LHCN-M2 (cell line): ENCODE data around the gene SGTA. TPM values are rescaled to one million over a fixed set of nuclear protein-coding genes. Genes with fewer than 3 reads are reported as not detected.

Experiments
- DNase-seq: peaks from one replicate; pipeline ENCODE4 v3.0.0-alpha.2; 2012; ENCODE audit warnings: low read depth
- total RNA-seq: library from RNA; depleted of rRNA; stranded (reverse); fragments of >200 nt; gene quantifications from 2 replicates; pipeline ENCODE4 v1.2.3, GENCODE V29; 2014

SGTA gene
- total RNA-seq, 1 experiment from 2014 or later = 92.7 TPM

DNA sequence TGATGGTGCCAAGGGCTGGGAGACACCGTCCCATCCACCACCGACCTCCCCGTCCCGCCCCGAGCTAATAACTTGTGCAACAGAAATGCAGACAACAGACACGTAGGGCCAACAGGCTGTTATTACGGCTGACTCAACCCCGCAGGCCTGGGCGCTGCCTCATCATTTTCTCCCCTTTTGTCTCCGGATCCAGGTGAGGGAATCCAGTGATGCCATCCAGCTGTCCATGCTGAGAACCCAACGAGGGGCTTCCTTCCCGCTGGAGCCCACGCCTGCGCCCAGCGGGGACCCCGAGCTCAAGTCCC, 55.5 kb downstream of the SGTA start:
- DNase-seq = no peak

DNA sequence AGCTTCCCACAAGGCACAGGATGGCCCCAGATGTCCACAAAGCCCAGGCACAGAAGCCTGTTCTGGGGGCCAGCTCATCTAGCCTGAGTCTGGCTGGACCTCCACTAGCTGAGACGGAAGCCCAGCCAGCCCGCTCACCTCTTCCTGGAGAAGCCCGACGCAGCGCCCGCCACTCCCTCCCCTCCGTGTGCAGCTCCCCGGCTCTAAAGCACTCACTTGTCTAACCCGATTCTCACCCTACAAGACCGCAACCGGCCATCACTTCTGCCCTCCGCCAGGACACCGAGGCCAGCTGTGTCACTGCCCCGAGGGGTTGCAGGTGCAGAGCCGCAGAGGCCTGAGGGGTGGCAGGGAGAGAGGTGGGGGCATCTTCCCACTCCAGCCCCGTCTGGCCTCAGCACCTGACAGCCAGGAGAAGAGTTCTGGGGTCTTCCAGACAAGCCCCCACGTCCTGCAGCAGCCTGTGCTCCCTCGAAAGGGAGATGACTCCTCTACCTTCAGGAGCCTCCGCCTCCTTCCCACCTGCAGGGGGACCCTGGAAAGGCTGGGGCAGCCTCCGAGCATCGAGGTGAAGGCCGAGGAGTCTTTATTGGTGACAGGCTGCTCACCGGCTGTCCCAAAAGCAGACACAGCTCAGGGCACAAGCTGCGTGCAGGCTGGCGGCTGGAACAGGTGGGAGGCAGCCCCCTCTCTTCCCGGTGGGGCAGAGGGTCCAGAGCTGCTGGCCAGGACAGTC, 56.0 kb downstream of the SGTA start:
- DNase-seq = no peak

DNA sequence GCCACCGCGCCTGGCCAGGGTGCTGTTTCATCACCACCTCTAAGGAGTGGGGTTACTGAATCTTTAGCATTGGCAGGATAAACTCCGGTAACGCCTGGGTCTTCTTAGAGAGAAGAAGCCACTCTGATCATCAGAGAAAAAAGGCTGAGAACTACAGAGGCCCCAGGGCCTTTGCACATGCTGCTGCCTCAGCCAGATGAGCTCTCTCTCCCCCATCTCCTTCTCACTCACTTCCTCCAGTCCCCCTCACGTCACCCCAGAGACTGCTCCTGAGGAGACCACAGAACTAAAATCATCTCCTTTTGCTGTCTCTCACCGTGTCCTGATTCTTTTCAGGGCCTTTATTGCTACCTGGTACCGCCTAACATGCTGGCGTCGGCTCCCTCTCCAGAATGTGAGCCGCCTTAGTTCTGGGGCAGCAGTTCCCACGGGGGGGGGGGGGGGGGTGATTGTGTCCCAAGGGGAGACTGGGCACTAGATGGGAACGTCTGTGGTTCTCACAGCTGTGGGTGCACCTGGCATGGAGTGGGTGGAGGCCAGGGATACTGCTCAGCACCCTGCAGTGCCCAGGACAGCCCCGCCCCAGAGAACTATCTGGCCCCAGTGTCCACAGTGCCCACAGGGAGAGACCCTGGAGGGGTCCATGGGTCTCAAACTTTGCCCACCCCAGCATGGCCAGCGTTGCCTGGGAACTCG, 56.8 kb downstream of the SGTA start:
- peak; percentile 48 for DNase-seq

DNA sequence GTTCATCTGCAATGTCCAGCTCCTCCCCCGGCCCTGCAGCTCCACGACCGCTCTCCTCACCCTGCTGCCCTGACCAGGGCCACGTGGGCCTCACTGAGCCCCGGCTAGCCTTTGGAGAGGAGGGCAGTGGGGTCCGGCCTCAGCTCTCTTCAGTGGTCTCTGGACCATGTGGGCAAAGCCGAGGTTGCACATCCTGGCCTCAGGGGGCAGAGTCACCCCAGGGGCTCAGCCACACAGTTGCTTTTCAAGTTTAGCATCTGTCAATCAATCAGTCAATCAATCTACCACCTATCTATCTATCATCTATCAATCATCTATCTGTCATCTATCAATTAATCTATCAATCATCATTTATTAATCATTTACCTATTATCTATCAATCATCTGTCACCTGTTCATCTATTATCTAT, 58.9 kb downstream of the SGTA start:
- no peak for DNase-seq

DNA sequence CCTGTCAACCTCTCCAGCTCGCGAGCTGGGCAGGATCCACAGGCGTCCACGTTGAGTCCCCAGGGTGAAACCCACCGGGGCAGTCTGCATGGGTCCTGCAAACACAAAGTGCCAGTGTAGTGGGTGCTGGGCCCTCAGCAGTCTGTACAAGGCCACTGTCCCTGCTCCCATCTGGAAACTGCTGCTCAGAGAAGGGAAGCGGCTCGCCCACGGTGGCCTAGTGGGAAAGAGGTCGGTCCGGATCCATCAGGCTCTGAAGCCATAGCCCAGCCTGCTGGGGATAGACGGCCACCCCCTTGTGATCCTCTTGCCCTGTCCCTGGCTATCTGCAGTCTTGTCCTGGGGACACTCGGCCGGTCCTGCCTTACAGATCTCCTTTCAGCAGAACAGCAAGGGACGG, 59.3 kb downstream of the SGTA start:
- no peak for DNase-seq

DNA sequence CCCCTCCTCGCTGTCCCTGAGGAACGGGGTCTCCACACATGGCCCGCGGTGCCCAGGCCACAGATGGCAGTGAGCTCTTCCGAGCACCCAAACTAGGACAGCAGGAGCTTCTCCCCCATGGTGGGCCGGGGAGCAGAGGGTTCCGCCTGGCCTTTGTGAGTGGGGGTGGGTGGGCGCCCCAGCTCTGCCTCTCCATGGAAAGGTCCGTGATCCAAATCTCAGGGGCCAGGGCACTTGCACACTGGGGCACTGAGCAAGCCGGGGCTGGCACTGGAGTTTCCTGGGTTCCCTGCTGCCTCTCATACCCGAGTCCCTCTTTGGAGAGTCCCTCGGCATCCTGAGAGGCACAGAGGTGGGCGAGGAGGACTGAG, 59.7 kb downstream of the SGTA start:
- DNase-seq = no peak

DNA sequence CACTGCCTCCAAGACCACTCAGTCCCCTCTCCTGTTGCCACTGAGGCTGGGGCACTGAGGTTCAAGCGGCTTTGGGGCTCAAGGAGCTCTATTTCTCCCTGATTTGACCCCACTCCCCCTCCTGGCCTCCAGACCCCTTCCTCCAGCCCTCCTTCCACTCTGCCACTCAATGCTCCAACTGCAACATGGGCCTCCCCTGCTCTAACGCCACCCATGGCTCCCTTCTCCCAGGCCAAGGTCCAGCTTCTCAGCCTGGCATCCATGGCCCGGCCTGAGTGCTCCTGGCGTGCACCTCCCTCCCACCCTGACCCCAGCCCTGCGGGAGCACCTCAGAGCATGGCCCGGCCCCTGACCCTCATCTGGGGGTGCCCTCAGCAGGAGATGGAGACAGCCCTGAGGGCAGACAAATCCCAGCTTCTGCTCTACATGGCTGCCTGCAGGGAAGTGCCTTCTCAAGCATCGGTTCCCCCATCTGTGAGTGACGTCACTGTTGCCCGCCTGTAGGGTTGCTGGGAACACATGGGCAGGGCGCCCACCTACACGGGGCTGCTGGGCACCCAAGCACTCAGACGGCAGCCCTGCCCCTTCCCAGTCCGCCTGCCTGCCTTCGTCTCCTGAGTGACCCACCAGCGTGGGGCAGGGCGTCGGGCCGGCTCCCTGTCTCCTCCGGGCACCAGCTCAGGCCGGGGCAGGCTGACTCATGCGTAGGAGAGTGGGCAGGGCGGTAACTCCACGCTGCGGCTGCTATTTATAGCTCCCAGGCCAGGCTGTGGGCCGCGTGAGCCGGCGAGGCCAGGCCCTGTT, 60.3 kb downstream of the SGTA start:
- peak; percentile 80 for DNase-seq

DNA sequence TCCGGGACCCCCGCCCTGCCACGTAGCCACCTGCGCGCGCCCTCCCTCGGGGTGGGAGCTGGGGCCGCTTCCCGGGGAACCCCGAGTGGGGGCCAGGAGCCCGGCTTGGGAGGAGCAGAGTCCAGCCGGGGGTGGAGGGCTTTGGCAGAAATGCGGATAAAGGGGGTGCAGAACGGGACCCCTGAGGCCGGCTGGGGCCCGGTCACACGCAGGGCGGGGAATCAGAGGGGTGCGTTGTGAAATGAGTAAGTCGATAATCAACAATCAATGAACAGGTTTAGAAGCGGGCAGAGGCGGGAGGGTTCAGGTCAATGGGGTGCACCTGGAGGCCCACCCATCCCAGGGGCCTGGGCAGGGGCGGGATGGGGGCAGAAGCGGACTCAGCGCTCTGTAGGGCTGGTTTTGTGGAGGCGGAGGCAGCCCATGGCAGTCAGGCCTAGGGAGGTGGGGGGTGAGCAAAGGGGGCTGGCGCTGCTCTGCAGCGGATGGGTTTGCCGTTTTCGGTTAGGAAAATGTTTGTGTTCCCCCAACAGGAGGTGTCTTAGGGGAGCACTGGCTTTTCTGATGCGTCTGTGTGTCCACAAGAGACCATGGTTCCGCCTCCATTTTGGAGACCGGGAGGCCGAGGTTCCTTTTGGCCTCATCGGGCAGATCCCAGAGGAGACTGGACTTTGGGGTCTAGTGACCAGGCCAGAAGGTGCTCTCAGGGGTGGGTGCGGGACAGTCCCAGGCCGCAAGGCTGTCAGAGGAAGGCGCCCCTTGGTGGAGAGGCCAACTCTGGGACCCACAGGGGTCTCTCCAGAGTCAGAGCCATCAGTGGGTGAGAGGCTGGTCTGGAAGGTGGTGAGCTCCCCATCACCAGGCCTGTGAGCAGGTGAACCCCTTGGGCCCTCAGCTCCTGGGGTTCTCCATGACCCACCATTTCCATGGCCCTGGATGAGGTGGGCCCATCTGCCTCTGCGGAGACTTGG, 61.2 kb downstream of the SGTA start:
- DNase-seq = no peak

DNA sequence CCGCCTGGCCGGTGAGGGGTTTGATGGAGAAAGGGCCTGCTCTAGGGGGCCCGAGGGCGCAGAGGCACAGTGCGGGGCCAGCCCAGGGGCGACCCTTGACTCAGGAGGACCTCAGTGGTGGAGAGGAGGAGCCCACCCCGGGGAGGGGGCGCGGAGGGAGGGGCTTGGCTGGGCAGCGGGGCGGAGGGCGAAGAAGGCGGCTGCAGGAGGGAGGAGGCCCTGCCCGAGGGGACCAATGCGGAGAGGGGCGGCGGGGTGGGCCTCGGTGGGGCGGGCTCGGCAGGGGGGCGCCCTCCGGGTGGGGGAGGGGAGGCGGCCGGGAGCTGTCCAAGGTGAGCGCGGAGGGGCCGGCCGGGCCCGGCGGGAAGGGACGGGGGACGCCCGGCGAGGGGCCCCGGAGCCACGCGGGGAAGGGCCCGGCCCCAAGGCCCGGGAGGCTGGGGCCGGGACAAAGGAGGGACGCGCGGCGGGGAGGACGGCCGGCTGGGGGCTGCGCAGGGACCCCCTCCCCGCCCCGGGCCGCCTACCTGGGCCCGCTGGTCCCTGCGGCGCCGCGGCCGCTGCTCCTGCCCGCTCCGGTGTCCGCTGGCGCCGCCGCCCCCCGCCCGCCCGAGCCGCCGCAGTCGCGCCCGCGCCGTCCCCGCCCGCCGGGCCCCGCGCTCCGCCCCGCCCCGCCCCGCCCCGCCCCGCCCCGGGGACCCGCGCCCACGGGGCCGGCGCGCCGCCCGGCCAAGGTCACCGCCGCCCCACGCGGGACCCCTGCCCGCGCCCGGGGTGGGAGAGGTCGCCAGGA, 62.1 kb downstream of the SGTA start, which contains the start of gene DIRAS1:
TSS of gene DIRAS1 (minus strand) at position 596 of the 793 bp plus-strand sequence. CDS start 3,566 bp downstream, outside the sequence.
- no peak for DNase-seq

DNA sequence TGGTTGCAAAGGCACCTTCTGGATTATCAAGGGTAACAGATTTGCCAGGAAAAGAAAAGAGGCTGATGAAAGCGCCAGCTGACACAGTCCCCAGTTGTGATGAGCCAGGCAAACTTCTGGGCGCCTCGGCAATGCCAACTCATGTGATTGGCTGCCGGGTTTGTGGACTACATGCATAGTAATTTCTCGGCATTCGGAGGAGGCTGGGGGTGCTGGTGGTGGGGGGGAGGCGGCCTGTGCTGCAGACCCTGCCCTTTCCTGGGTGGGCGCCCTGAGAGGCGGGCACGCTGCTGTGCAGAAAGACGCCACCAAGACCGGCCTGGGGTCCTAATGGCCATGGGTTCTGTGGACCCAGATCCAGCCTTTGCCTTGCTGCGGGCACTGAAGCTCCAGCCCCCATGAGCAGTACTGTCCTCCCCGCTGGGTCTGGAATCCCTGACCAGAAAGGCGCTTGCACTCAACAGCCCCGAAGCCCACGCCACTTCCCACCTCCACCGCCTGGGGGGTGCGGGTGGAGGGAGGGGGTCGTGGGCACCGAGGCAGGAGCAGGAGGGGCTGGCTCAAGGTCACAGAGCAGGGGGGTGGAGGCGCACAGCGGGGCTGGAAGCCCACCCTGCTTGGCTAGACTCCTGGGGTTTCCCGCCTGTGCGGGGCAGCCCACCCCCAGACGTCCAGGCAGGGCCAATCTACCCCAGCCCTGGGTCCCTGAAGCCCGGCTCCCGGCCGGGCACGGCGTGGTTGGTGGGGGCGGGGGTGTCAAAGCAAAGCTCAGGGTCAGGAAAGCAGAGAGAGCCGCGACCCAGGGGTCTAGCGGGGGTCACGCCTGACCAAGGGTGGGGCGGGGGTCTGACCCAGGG, 62.9 kb downstream of the SGTA start:
- DNase-seq = peak; percentile 38

DNA sequence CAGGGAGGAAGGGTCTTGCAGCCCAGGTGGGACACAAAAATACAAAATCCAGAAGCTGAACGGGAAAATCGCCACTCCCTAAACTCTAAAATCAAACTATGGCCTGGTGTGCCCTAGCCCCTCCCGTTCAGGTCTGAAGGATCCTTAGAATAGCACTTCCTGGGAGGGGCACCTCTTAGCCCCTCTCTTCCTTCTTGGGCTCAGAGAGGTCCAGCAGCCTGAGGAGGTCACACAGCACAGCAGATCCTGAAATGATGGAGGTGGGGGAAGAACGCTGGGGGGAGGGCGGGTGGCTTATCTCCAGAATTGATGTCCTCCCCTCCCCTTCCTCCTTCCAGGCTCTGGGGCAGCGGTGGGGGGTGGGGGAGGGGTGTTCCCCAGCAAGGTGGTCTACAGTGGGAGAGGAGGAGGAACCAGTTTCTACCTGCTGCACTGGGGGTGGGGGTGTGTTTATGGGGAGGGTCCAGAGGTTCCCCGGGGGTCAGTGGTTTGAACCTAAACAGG, 63.8 kb downstream of the SGTA start:
- no peak for DNase-seq

DNA sequence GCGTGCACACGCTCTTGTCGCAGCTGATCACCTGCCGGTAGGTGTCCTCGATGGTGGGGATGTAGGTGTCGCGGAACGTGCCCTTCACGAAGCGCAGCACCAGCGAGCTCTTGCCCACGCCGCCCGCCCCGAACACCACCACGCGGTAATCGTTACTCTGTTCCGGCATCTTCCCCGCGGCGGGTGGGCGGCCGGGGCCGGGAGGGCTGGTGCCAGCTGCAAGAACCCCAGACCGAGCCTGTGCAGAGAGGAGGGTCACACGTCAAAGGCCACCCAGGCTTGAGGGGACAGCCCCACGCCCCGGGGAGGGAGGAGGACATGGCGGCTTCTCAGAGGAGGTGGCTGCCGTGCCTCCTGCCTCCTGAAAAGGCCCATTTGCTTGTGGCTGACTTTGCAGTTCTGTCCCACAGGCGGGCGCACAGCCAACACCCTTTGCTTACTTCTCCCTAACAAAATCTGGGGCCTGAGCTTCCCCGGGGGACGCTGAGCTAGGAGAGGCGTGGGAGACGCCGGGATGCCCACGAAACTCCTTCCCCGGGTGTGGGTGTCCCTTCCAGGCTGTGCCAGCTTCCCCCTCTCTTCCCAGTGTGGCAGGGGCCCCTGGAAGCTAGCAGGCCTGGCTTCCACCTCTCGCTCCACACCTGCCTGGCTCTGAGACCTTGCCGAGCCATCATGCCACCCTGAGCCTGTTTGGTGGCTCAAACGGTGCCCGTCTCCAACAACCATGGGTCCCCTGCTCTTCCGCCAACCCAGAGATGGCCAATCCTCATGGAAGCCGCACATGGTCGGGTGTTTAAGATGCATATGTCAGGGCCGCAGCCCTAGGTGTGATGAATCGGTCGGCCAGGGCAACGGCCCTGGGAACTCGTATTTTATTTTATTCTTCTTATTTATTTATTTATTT, 65.2 kb downstream of the SGTA start:
- no peak for DNase-seq

DNA sequence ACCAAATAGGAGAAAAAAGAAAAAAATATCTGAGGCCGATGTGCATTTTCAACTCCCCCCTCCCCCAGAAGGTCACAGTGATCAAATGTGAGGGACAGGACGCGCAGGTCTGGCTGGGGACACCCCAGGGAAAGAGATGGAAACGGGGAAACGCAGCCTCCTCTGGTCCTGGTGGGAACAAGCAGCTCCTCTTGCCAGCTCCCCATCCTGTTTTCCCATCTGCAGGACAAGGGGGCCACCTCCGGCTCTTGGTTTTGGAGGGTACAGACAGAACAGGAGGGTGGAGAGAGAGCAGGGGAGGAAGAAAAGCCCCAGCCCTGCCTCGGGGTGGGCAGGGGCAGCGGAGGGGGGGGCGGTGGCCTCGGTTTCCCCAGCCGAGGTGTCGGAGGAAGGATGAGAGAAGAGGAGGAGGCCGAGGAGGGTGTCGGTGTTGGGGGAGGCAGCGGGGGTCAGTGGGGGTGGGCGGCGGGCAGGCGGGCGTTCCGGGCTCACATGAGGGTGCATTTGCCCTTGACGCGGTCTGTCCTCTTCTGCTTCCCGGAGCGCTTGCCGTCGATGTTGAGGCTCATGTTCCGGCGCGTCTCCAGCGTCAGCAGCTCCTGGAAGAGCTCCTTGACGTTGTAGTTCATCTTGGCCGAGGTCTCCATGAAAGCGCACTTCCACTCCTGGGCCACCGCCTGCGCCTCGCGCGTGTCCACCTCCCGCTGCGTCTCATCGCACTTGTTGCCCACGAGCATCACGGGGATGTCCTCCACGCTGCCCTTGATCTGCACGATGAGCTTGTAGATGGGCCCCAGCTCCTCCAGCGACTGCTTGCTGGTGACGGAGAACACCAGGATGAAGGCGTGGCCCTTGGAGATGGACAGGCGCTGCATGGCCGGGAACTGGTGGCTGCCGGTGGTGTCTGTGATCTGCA, 66.1 kb downstream of the SGTA start:
- DNase-seq = no peak

DNA sequence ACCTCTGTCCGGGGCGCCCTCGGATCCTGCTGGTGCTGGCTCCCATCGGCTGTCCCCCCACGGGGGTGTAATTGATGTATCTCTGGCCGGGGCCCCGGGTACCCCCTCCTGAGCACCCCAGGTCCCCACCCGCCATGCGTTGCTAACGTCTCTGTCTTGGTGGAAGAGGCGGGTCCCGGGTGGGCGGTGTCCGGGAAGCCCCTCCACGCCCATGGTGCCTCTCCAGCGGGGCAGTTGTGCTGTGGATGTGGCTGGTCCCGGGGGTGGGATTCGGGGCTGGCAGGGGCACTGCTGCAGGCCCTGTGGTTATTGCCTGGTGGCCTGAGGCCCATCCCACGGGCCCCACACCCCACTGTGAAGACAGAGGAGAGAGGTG, 66.8 kb downstream of the SGTA start:
- DNase-seq = no peak

DNA sequence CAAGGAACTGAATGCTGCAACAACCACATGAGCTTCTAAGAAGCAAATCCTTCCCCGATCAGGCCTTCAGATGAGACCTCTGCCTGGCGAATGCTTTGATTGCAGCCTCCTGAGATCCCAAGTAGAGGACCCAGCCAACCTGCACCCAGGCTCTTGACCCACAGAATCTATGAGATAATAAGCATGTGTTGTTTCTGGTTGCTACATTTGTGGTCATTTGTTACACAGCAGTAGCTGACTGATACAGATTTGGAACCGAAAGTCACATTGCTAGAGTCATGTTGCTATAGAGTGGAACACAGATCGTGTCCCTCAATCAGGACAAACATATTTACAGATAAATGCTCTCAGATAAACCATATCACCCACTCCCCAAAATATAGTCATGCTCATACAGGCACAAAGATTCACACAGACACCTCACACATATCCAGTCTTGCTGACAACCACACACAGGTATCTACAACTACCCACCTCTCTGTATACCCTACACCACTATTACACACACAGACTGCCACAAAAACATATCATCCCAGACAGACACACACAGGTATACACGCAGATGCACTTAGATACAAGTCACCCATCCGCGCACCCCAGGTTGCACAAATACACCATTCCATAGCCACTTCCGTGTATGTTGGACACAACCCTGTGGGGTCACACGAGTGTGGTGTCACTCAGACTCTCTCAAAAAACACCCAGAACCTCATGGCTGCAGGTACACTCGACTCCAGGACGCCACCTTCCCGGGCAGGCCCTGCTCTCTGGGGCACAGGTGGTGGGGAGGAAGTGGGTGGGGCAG, 67.4 kb downstream of the SGTA start:
- no peak for DNase-seq

DNA sequence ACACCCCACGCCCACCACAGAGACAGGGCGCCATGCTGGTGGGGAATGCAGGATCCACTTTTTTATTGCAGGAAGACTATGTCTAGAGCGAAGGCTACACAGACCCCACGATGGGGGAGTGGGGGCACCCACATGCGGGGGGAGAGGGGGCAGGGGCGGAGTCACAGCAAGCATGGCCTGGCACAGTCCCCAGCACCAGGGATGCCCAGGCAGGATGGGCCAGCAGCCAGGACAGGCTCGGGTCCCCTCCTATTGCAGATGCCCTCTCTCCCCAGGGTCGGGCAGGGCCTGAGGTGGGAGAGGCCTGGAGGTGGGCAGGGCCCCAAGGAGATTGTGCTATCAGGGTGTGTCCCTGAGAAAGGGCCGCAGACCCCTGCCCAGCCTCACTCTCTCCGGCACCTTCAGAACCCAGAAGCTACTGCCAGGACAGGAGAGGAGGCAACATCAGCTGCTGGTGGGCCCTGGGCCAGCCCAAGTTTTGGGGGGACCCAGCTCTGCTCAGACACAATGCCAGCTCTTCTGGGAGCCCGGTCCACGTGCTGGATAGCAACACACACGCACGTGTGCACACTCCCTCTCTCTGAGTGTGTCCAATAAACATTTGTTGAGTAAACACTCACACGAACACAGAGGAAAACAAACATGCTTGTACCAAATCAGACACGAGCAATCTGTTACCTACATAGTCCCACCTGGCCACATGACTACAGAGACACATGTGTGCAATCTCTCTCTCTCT, 68.4 kb downstream of the SGTA start:
- no peak for DNase-seq
